Ishikawa (cell line): Measurements from ENCODE around the gene R3HDM1.

ENCODE experiments used
- MAX ChIP-seq: IDR thresholded peaks from 2 replicates; pipeline ENCODE4 v1.6.1; 2012
- REST ChIP-seq: IDR thresholded peaks from 2 replicates; pipeline ENCODE4 v1.6.1; 2012; ENCODE audit warnings: low read depth, mild to moderate bottlenecking
- YY1 ChIP-seq: IDR thresholded peaks from 2 replicates; pipeline ENCODE4 v1.6.1; 2012; ENCODE audit warnings: low read depth

GRCh38 chr2:135732561-135732960 is 201.3 kb downstream of the R3HDM1 start:
- TF ChIP-seq REST (no peak), YY1 (no peak), MAX (no peak)
